Astrocyte (in vitro differentiated cells and primary cell): ENCODE data around the gene GFRAL. TPM values are rescaled to one million over a fixed set of nuclear protein-coding genes. Genes with fewer than 3 reads are reported as not detected.

Source experiments
- DNase-seq: peaks from one replicate; pipeline ENCODE4 v3.0.0-alpha.2; 2010; ENCODE audit warnings: low read depth
- FAIRE-seq: peaks from 2 replicates; lab custom pipeline; 2011; peaks lifted over from hg19 to GRCh38; lab: Jason Lieb, UNC
- H2AFZ ChIP-seq: 2 replicates; pipeline ENCODE4 v1.6.0; 2012; ENCODE audit warnings: low read depth, low read length, inconsistent platforms
- H3K27ac ChIP-seq: 2 replicates; pipeline ENCODE4 v1.5.1; 2011; ENCODE audit warnings: low read depth, low read length, inconsistent platforms
- H3K27me3 ChIP-seq: 2 replicates; pipeline ENCODE4 v1.6.0; 2011; ENCODE audit warnings: low read length, inconsistent platforms; ENCODE audit not compliant: insufficient read depth
- H3K36me3 ChIP-seq: 2 replicates; pipeline ENCODE4 v1.5.1; 2011; ENCODE audit warnings: low read length, inconsistent platforms; ENCODE audit not compliant: insufficient read depth
- H3K4me1 ChIP-seq: 2 replicates; pipeline ENCODE4 v1.5.1; 2011; ENCODE audit warnings: low read length, inconsistent platforms; ENCODE audit not compliant: insufficient read depth
- H3K4me2 ChIP-seq: 2 replicates; pipeline ENCODE4 v1.6.0; 2012; ENCODE audit warnings: low read length, inconsistent platforms
- H3K4me3 ChIP-seq: 2 replicates; pipeline ENCODE4 v1.5.1; 2011; ENCODE audit warnings: low read depth, mild to moderate bottlenecking, low read length, inconsistent platforms; ENCODE audit not compliant: insufficient read depth
- H3K79me2 ChIP-seq: 2 replicates; pipeline ENCODE4 v1.6.0; 2012; ENCODE audit warnings: mild to moderate bottlenecking, low read length, inconsistent platforms; ENCODE audit not compliant: insufficient read depth
- H3K9ac ChIP-seq: 2 replicates; pipeline ENCODE4 v1.6.0; 2012; ENCODE audit warnings: mild to moderate bottlenecking, low read length, inconsistent platforms
- H3K9me3 ChIP-seq: 2 replicates; pipeline ENCODE4 v1.5.1; 2012; ENCODE audit warnings: low read depth, mild to moderate bottlenecking, low read length, inconsistent platforms; ENCODE audit not compliant: insufficient read depth
- H4K20me1 ChIP-seq: 2 replicates; pipeline ENCODE4 v1.6.0; 2012; ENCODE audit warnings: low read length, inconsistent platforms; ENCODE audit not compliant: insufficient read depth
- H3K27ac Mint-ChIP-seq: one replicate; pipeline ENCODE4 v1.8.0; 2021; ENCODE audit warnings: mild to moderate bottlenecking, mixed read lengths; ENCODE audit not compliant: unreplicated experiment
- H3K27me3 Mint-ChIP-seq: one replicate; pipeline ENCODE4 v1.8.0; 2021; ENCODE audit warnings: low read depth, mixed read lengths; ENCODE audit not compliant: unreplicated experiment
- H3K36me3 Mint-ChIP-seq: one replicate; pipeline ENCODE4 v1.8.0; 2021; ENCODE audit warnings: low read depth, mixed read lengths; ENCODE audit not compliant: unreplicated experiment
- H3K4me1 Mint-ChIP-seq: one replicate; pipeline ENCODE4 v1.8.0; 2021; ENCODE audit warnings: low read depth, mixed read lengths; ENCODE audit not compliant: unreplicated experiment
- H3K4me3 Mint-ChIP-seq: one replicate; pipeline ENCODE4 v1.8.0; 2021; ENCODE audit warnings: mild to moderate bottlenecking, moderate library complexity, mixed read lengths; ENCODE audit not compliant: unreplicated experiment
- H3K9me3 Mint-ChIP-seq: one replicate; pipeline ENCODE4 v1.8.0; 2021; ENCODE audit warnings: mild to moderate bottlenecking, mixed read lengths; ENCODE audit not compliant: unreplicated experiment
- CTCF ChIP-seq: IDR thresholded peaks from 2 replicates; pipeline ENCODE4 v1.5.1; 2011; ENCODE audit warnings: low read depth, mild to moderate bottlenecking, inconsistent platforms, low read length, moderate library complexity; ENCODE audit not compliant: insufficient read depth
- EZH2 ChIP-seq: IDR thresholded peaks from 2 replicates; pipeline ENCODE4 v1.6.1; 2012; ENCODE audit warnings: mild to moderate bottlenecking, low read length, inconsistent platforms; ENCODE audit not compliant: insufficient read depth
- total RNA-seq: library from RNA; stranded (reverse); gene quantifications from 2 replicates; pipeline ENCODE4 v1.2.1, GENCODE V29; 2021

GFRAL gene
- total RNA-seq, 1 donor from 2014 or later, result not detected

- no peaks in the 10 kb centered on the region for H3K27me3 Mint-ChIP-seq
- H3K27ac ChIP-seq, result no peak overlapping the region
- no peaks in the 10 kb centered on the region for H4K20me1 ChIP-seq
- no peak overlapping the region for H3K9ac ChIP-seq
- no peak for TF ChIP-seq CTCF
- TF ChIP-seq EZH2, result no peak
- H3K4me1 Mint-ChIP-seq, result no peaks in the 10 kb centered on the region
- DNase-seq (no peak), FAIRE-seq (no peak)
- no peak overlapping the region for H3K4me2 ChIP-seq
- H3K79me2 ChIP-seq, result no peaks in the 10 kb centered on the region
- no peak overlapping the region for H3K4me3 Mint-ChIP-seq
- H3K36me3 ChIP-seq, result no peaks in the 10 kb centered on the region
- no peak overlapping the region for H3K4me3 ChIP-seq
- peaks cover 2% of the 10 kb centered on the region for H3K9me3 Mint-ChIP-seq
- no peaks in the 10 kb centered on the region for H3K9me3 ChIP-seq
- H3K27ac Mint-ChIP-seq, result no peak overlapping the region
- no peaks in the 10 kb centered on the region for H3K4me1 ChIP-seq
- no peak overlapping the region for H2AFZ ChIP-seq
- no peaks in the 10 kb centered on the region for H3K27me3 ChIP-seq
- no peaks in the 10 kb centered on the region for H3K36me3 Mint-ChIP-seq
Observed at GRCh38 chr6:55304747-55305146, 22.5 kb upstream of the GFRAL start.

GRCh38 chr6:55319961-55320695 lies 7.1 kb upstream of the GFRAL start:
- TF ChIP-seq EZH2 (no peak), CTCF (no peak)
- peaks cover 2% of the 10 kb centered on the region for H3K9me3 Mint-ChIP-seq
- no peaks in the 10 kb centered on the region for H3K79me2 ChIP-seq

GRCh38 chr6:55320696-55321086 lies 6.6 kb upstream of the GFRAL start:
- Histone ChIP-seq H3K4me3 (no peak overlapping the region), H3K36me3 (no peaks in the 10 kb centered on the region), H4K20me1 (no peaks in the 10 kb centered on the region), H3K79me2 (no peaks in the 10 kb centered on the region), H3K27ac (no peak overlapping the region), H2AFZ (no peak overlapping the region), H3K27me3 (no peaks in the 10 kb centered on the region), H3K4me1 (no peaks in the 10 kb centered on the region), H3K4me2 (no peak overlapping the region), H3K9me3 (no peaks in the 10 kb centered on the region), H3K9ac (no peak overlapping the region)
- H3K27ac Mint-ChIP-seq, result peak overlapping the region; percentile 51
- FAIRE-seq, result no peak
- H3K27me3 Mint-ChIP-seq, result no peaks in the 10 kb centered on the region
- H3K4me3 Mint-ChIP-seq, result no peak overlapping the region
- no peaks in the 10 kb centered on the region for H3K36me3 Mint-ChIP-seq
- H3K9me3 Mint-ChIP-seq, result peaks cover 2% of the 10 kb centered on the region
- TF ChIP-seq CTCF (no peak), EZH2 (no peak)
- DNase-seq, result no peak
- H3K4me1 Mint-ChIP-seq, result peaks cover 3% of the 10 kb centered on the region

More at GRCh38 chr6:55319961-55320695, 7.1 kb upstream of the GFRAL start:
- Mint-ChIP-seq H3K4me1 (peaks cover 3% of the 10 kb centered on the region), H3K4me3 (no peak overlapping the region), H3K36me3 (no peaks in the 10 kb centered on the region), H3K27me3 (no peaks in the 10 kb centered on the region), H3K27ac (peak overlapping the region; percentile 51)
- H4K20me1 ChIP-seq, result no peaks in the 10 kb centered on the region
- FAIRE-seq, result no peak
- no peak overlapping the region for H3K27ac ChIP-seq
- H2AFZ ChIP-seq, result no peak overlapping the region
- no peaks in the 10 kb centered on the region for H3K4me1 ChIP-seq
- no peak overlapping the region for H3K4me2 ChIP-seq
- no peaks in the 10 kb centered on the region for H3K36me3 ChIP-seq
- DNase-seq, result no peak
- no peaks in the 10 kb centered on the region for H3K27me3 ChIP-seq
- no peaks in the 10 kb centered on the region for H3K9me3 ChIP-seq
- no peak overlapping the region for H3K4me3 ChIP-seq
- H3K9ac ChIP-seq, result no peak overlapping the region
